Measurements from ENCODE around the gene CFI. TPM values are rescaled to one million over a fixed set of nuclear protein-coding genes. Genes with fewer than 3 reads are reported as not detected.

The CFI gene
- total RNA-seq, result 11.6 TPM
- long read RNA-seq, partial matches to known transcripts, result 1 of 1 reads
- long read RNA-seq, other reads (novel, unspliced or antisense), result 0 of 1 reads

- DNase-seq, result no peak
- no peak for ATAC-seq
- intact Hi-C loops (cut with micrococcal nuclease), result no loop called here
These were observed at the start of gene CFI for GRCh38 chr4:109801895-109802319. TSS of gene CFI (minus strand) at chr4:109801999. CDS start at chr4:109801971, 28 bp downstream.

GRCh38 chr4:109850601-109851000 lies 48.8 kb upstream of the CFI start:
- intact Hi-C loops (cut with micrococcal nuclease), result no loop called here
- ATAC-seq, result no peak
- no peak for DNase-seq

GRCh38 chr4:109848501-109848900 lies 46.7 kb upstream of the CFI start:
- DNase-seq, result no peak
- intact Hi-C loops (cut with micrococcal nuclease), result no loop called here
- ATAC-seq, result no peak

- intact Hi-C loops (cut with micrococcal nuclease), result no loop called here
- ATAC-seq, result no peak
These were observed 46.2 kb upstream of the CFI start, which contains the start of gene LRIT3 for GRCh38 chr4:109847896-109848442. TSS of gene LRIT3 (plus strand) at chr4:109848107. CDS start at chr4:109848202, 95 bp downstream.

GRCh38 chr4:109846395-109847098 lies 44.7 kb upstream of the CFI start:
- DNase-seq (no peak), ATAC-seq (no peak)
- intact Hi-C loops (cut with micrococcal nuclease), result no loop called here

More at GRCh38 chr4:109847896-109848442, 46.2 kb upstream of the CFI start, which contains the start of gene LRIT3:
- DNase-seq, result no peak

- intact Hi-C loops (cut with micrococcal nuclease), result no loop called here
- no peak for DNase-seq
- no peak for ATAC-seq
These were observed 35.2 kb upstream of the CFI start for GRCh38 chr4:109836985-109837384.

- intact Hi-C loops (cut with micrococcal nuclease), result no loop called here
- no peak for DNase-seq
- ATAC-seq, result no peak
These were observed 32.0 kb upstream of the CFI start for GRCh38 chr4:109833756-109834155.

GRCh38 chr4:109827672-109828071 lies 25.9 kb upstream of the CFI start, which contains the start of gene RRH:
TSS of gene RRH (plus strand) at chr4:109827972. CDS start at chr4:109828028, 56 bp downstream.
- no peak for ATAC-seq
- intact Hi-C loops (cut with micrococcal nuclease), result loop anchor here (5.0 to 10.0 kb wide), 2 partner anchors 390 to 413 kb away; no protein-coding TSS in a partner anchor
- no peak for DNase-seq

GRCh38 chr4:109826719-109827118 lies 24.9 kb upstream of the CFI start:
- no peak for ATAC-seq

GRCh38 chr4:109821185-109821584 lies 19.4 kb upstream of the CFI start:
- intact Hi-C loops (cut with micrococcal nuclease), result loop anchor here (10.0 kb wide), 1 partner anchor 406 kb away; no protein-coding TSS in a partner anchor
- no peak for DNase-seq
- no peak for ATAC-seq

More at GRCh38 chr4:109826719-109827118, 24.9 kb upstream of the CFI start:
- intact Hi-C loops (cut with micrococcal nuclease), result loop anchor here (5.0 to 10.0 kb wide), 2 partner anchors 389 to 412 kb away; no protein-coding TSS in a partner anchor
- no peak for DNase-seq

- DNase-seq, result no peak
- intact Hi-C loops (cut with micrococcal nuclease), result loop anchor here (10.0 kb wide), 1 partner anchor 406 kb away; no protein-coding TSS in a partner anchor
- ATAC-seq, result no peak
These were observed 18.8 kb upstream of the CFI start for GRCh38 chr4:109820563-109820962.

GRCh38 chr4:109818268-109818667 lies 16.5 kb upstream of the CFI start:
- DNase-seq, result no peak
- intact Hi-C loops (cut with micrococcal nuclease), result loop anchor here (10.0 kb wide), 1 partner anchor 93 kb away; no protein-coding TSS in a partner anchor
- ATAC-seq, result no peak

- ATAC-seq (no peak), DNase-seq (no peak)
- intact Hi-C loops (cut with micrococcal nuclease), result loop anchor here (10.0 kb wide), 1 partner anchor 92 kb away; no protein-coding TSS in a partner anchor
These were observed 15.1 kb upstream of the CFI start for GRCh38 chr4:109816894-109817293.

GRCh38 chr4:109816082-109816442 lies 14.3 kb upstream of the CFI start:
- DNase-seq (no peak), ATAC-seq (no peak)

GRCh38 chr4:109815151-109816081 lies 13.6 kb upstream of the CFI start, which contains the start of gene GAR1:
TSS of gene GAR1 (plus strand) at chr4:109815762. CDS start at chr4:109816165, 403 bp downstream.
- ATAC-seq (peak; percentile 100), DNase-seq (peak; percentile 90)
- intact Hi-C loops (cut with micrococcal nuclease), result loop anchor here (10.0 kb wide), 1 partner anchor 91 kb away; no protein-coding TSS in a partner anchor

More at GRCh38 chr4:109816082-109816442, 14.3 kb upstream of the CFI start:
- intact Hi-C loops (cut with micrococcal nuclease), result loop anchor here (10.0 kb wide), 1 partner anchor 91 kb away; no protein-coding TSS in a partner anchor

- intact Hi-C loops (cut with micrococcal nuclease), result loop anchor here (10.0 kb wide), 1 partner anchor 87 kb away; no protein-coding TSS in a partner anchor
- DNase-seq, result no peak
- ATAC-seq, result no peak
These were observed 9.9 kb upstream of the CFI start for GRCh38 chr4:109811707-109812106.

GRCh38 chr4:109810552-109811387 lies 9.0 kb upstream of the CFI start:
- DNase-seq, result no peak
- intact Hi-C loops (cut with micrococcal nuclease), result loop anchor here (10.0 kb wide), 1 partner anchor 86 kb away; no protein-coding TSS in a partner anchor
- ATAC-seq, result no peak

- ATAC-seq (no peak), DNase-seq (no peak)
- intact Hi-C loops (cut with micrococcal nuclease), result loop anchor here (10.0 kb wide), 1 partner anchor 85 kb away; no protein-coding TSS in a partner anchor
These were observed 7.9 kb upstream of the CFI start for GRCh38 chr4:109809655-109810054.
